ENCODE data around the gene SKIC2.

The SKIC2 gene

GRCh38 chr6:31915351-31915750, 43.6 kb upstream of the SKIC2 start:
- H3K9me3 ChIP-seq (ENCODE audit: low read length), result no peaks in the 10 kb centered on the region
- H3F3A ChIP-seq (ENCODE audit: insufficient read depth, low read length), result no peaks in the 10 kb centered on the region
- no peak overlapping the region for H2AFZ ChIP-seq (ENCODE audit: low read length)
- H3K4me2 ChIP-seq (ENCODE audit: low read length), result no peak overlapping the region
- H3K27me3 ChIP-seq (ENCODE audit: insufficient read depth, low read length), result no peaks in the 10 kb centered on the region
- no peaks in the 10 kb centered on the region for H4K20me1 ChIP-seq (ENCODE audit: insufficient read depth, low read length)
- H3K9ac ChIP-seq (ENCODE audit: low read length), result no peak overlapping the region
- H3K27ac ChIP-seq (ENCODE audit: low read depth, low read length, poor library complexity, severe bottlenecking), result no peak overlapping the region
- no peak overlapping the region for H3K4me3 ChIP-seq (ENCODE audit: low read depth, low read length, poor library complexity, severe bottlenecking)
- H3K4me1 ChIP-seq (ENCODE audit: insufficient read depth, low read length, severe bottlenecking), result no peaks in the 10 kb centered on the region
- H3K36me3 ChIP-seq (ENCODE audit: insufficient read depth, low read length), result no peaks in the 10 kb centered on the region
- no peak for TF ChIP-seq EZH2 (IDR thresholded peaks at IDR 0.05; ENCODE audit: borderline replicate concordance, low read length)
- TF ChIP-seq, protein P1, sequence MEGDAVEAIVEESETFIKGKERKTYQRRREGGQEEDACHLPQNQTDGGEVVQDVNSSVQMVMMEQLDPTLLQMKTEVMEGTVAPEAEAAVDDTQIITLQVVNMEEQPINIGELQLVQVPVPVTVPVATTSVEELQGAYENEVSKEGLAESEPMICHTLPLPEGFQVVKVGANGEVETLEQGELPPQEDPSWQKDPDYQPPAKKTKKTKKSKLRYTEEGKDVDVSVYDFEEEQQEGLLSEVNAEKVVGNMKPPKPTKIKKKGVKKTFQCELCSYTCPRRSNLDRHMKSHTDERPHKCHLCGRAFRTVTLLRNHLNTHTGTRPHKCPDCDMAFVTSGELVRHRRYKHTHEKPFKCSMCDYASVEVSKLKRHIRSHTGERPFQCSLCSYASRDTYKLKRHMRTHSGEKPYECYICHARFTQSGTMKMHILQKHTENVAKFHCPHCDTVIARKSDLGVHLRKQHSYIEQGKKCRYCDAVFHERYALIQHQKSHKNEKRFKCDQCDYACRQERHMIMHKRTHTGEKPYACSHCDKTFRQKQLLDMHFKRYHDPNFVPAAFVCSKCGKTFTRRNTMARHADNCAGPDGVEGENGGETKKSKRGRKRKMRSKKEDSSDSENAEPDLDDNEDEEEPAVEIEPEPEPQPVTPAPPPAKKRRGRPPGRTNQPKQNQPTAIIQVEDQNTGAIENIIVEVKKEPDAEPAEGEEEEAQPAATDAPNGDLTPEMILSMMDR (IDR thresholded peaks at IDR 0.05; ENCODE audit: low read length), result no peak
- H3K9me2 ChIP-seq (ENCODE audit: low read depth, low read length), result no peaks in the 10 kb centered on the region
- H3K79me2 ChIP-seq (ENCODE audit: insufficient read depth, low read length), result no peaks in the 10 kb centered on the region

DNA sequence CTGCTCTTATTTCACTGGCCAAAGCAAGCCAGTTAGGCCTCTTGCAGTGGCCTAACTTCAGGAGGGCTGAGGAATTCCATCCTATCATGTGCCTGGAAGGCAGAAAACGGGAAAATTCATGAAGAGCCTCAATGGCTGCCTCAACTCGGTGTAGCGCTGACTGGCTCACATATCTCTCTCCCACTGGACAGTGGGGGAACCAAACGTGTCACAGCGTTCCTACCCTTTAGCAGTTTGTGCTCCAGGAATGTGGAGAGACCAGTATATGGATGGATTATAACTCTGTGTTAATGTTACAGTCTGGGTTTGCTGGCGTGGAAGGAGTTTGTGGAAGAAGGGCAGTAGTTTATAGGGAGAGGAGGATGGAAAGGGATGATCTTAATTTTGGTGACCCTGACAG, 43.2 kb upstream of the SKIC2 start:
- no peak overlapping the region for H3K4me3 ChIP-seq (ENCODE audit: low read depth, low read length, poor library complexity, severe bottlenecking)
- no peaks in the 10 kb centered on the region for H3F3A ChIP-seq (ENCODE audit: insufficient read depth, low read length)
- no peaks in the 10 kb centered on the region for H3K79me2 ChIP-seq (ENCODE audit: insufficient read depth, low read length)
- no peak overlapping the region for H3K4me2 ChIP-seq (ENCODE audit: low read length)
- TF ChIP-seq, protein P1 (IDR thresholded peaks at IDR 0.05; ENCODE audit: low read length), result no peak
- no peak for TF ChIP-seq EZH2 (IDR thresholded peaks at IDR 0.05; ENCODE audit: borderline replicate concordance, low read length)
- no peaks in the 10 kb centered on the region for H3K36me3 ChIP-seq (ENCODE audit: insufficient read depth, low read length)
- H3K9me2 ChIP-seq (ENCODE audit: low read depth, low read length), result no peaks in the 10 kb centered on the region
- no peak overlapping the region for H2AFZ ChIP-seq (ENCODE audit: low read length)
- no peaks in the 10 kb centered on the region for H4K20me1 ChIP-seq (ENCODE audit: insufficient read depth, low read length)
- H3K9me3 ChIP-seq (ENCODE audit: low read length), result no peaks in the 10 kb centered on the region
- H3K9ac ChIP-seq (ENCODE audit: low read length), result no peak overlapping the region
- H3K4me1 ChIP-seq (ENCODE audit: insufficient read depth, low read length, severe bottlenecking), result no peaks in the 10 kb centered on the region
- no peak overlapping the region for H3K27ac ChIP-seq (ENCODE audit: low read depth, low read length, poor library complexity, severe bottlenecking)
- no peaks in the 10 kb centered on the region for H3K27me3 ChIP-seq (ENCODE audit: insufficient read depth, low read length)

- Histone ChIP-seq H3K4me2 (ENCODE audit: low read length) (no peak overlapping the region), H3K9me3 (ENCODE audit: low read length) (no peaks in the 10 kb centered on the region)
- TF ChIP-seq EZH2 (IDR thresholded peaks at IDR 0.05; ENCODE audit: borderline replicate concordance, low read length), result no peak
- TF ChIP-seq, protein P1 (IDR thresholded peaks at IDR 0.05; ENCODE audit: low read length), result no peak
These were observed 40.8 kb upstream of the SKIC2 start for GRCh38 chr6:31918069-31918720.

More at GRCh38 chr6:31918069-31918720, 40.8 kb upstream of the SKIC2 start:
- H3K27me3 ChIP-seq (ENCODE audit: insufficient read depth, low read length), result no peaks in the 10 kb centered on the region
- no peaks in the 10 kb centered on the region for H3K9me2 ChIP-seq (ENCODE audit: low read depth, low read length)
- H3K4me1 ChIP-seq (ENCODE audit: insufficient read depth, low read length, severe bottlenecking), result no peaks in the 10 kb centered on the region
- no peak overlapping the region for H3K9ac ChIP-seq (ENCODE audit: low read length)
- no peak overlapping the region for H3K27ac ChIP-seq (ENCODE audit: low read depth, low read length, poor library complexity, severe bottlenecking)
- no peaks in the 10 kb centered on the region for H3F3A ChIP-seq (ENCODE audit: insufficient read depth, low read length)
- no peak overlapping the region for H2AFZ ChIP-seq (ENCODE audit: low read length)
- no peaks in the 10 kb centered on the region for H4K20me1 ChIP-seq (ENCODE audit: insufficient read depth, low read length)
- H3K36me3 ChIP-seq (ENCODE audit: insufficient read depth, low read length), result no peaks in the 10 kb centered on the region
- H3K79me2 ChIP-seq (ENCODE audit: insufficient read depth, low read length), result no peaks in the 10 kb centered on the region
- no peak overlapping the region for H3K4me3 ChIP-seq (ENCODE audit: low read depth, low read length, poor library complexity, severe bottlenecking)
